HEK293 (cell line): ENCODE data around the gene EEF2K.

Experiments used
- CTCF ChIA-PET: fragments of 350-600 bp; formaldehyde crosslinking; extraction: SDS; loops from one replicate; lab custom pipeline; 2021; ENCODE audit warnings: antibody characterized with exemption; lab: Yijun Ruan, JAX
- POLR2A ChIA-PET: fragments of 300-600 bp; formaldehyde crosslinking; extraction: SDS; loops from one replicate; lab custom pipeline; 2020; ENCODE audit warnings: antibody characterized with exemption, inconsistent platforms; lab: Yijun Ruan, JAX
- H3K27ac ChIP-seq: fragments of 200-500 bp; sonication (Bioruptor generic); 2 replicates; pipeline ENCODE4 v1.5.1; 2014; ENCODE audit warnings: low read depth, low read length, control low read depth, inconsistent platforms; ENCODE audit errors: extremely low read depth
- H3K36me3 ChIP-seq, 2 experiments: fragments of 200-500 bp in 1 of 2; sonication (Bioruptor generic) in 1 of 2; 1 replicate in 1 of 2; 2 replicates in 1 of 2; pipeline ENCODE4 v1.5.1; 2014 to 2017; ENCODE audit warnings: inconsistent platforms in 2 of 2, low read length in 2 of 2; ENCODE audit not compliant: control insufficient read depth in 2 of 2, insufficient read depth in 1 of 2
- H3K4me1 ChIP-seq: fragments of 200-500 bp; sonication (Bioruptor generic); 2 replicates; pipeline ENCODE4 v1.5.1; 2014; ENCODE audit warnings: mild to moderate bottlenecking, low read length, inconsistent platforms; ENCODE audit not compliant: control insufficient read depth, insufficient read depth
- H3K4me3 ChIP-seq: 2 replicates; pipeline ENCODE4 v1.5.1; 2011; ENCODE audit warnings: low read depth, mild to moderate bottlenecking, control low read depth, low read length, moderate library complexity
- H3K9me3 ChIP-seq: fragments of 200-500 bp; sonication (Bioruptor generic); 2 replicates; pipeline ENCODE4 v1.5.1; 2014; ENCODE audit warnings: low read depth, low read length, inconsistent platforms; ENCODE audit not compliant: control insufficient read depth, insufficient read depth
- KLF9 ChIP-seq: fragments of 450-650 bp; formaldehyde crosslinking; IDR thresholded peaks from 2 replicates; pipeline ENCODE4 v1.5.1; 2016; ENCODE audit warnings: missing biosample characterization, missing genetic modification characterization, low read depth
- MYNN ChIP-seq: fragments of 450-650 bp; formaldehyde crosslinking; IDR thresholded peaks from 2 replicates; pipeline ENCODE4 v1.5.1; 2016; ENCODE audit warnings: missing biosample characterization, missing genetic modification characterization, borderline replicate concordance
- REST ChIP-seq: fragments of 450-650 bp; formaldehyde crosslinking; IDR thresholded peaks from 2 replicates; pipeline ENCODE4 v1.5.1; 2016; ENCODE audit warnings: missing biosample characterization, missing genetic modification characterization
- SETDB1 ChIP-seq: IDR thresholded peaks from one replicate; pipeline ENCODE4 v1.6.1; 2017; ENCODE audit warnings: mild to moderate bottlenecking, low read length, moderate library complexity, mixed read lengths; ENCODE audit not compliant: insufficient read length
- TSHZ1 ChIP-seq: fragments of 450-650 bp; formaldehyde crosslinking; IDR thresholded peaks from 2 replicates; pipeline ENCODE4 v1.5.1; 2016; ENCODE audit warnings: missing biosample characterization, missing genetic modification characterization, borderline replicate concordance
- ZBTB17 ChIP-seq: fragments of 450-650 bp; formaldehyde crosslinking; IDR thresholded peaks from 2 replicates; pipeline ENCODE4 v1.5.1; 2016; ENCODE audit warnings: missing biosample characterization, missing genetic modification characterization
- ZBTB26 ChIP-seq: fragments of 450-650 bp; formaldehyde crosslinking; optimal IDR thresholded peaks from 2 replicates; pipeline ENCODE3; 2016; ENCODE audit warnings: missing biosample characterization, mild to moderate bottlenecking, missing genetic modification characterization
- ZNF121 ChIP-seq: fragments of 450-650 bp; formaldehyde crosslinking; IDR thresholded peaks from 2 replicates; pipeline ENCODE4 v1.5.1; 2016; ENCODE audit warnings: missing biosample characterization, missing genetic modification characterization
- ZNF19 ChIP-seq: fragments of 450-650 bp; formaldehyde crosslinking; IDR thresholded peaks from 2 replicates; pipeline ENCODE4; 2016; ENCODE audit warnings: missing biosample characterization, missing genetic modification characterization, low read depth
- ZNF26 ChIP-seq: fragments of 450-650 bp; formaldehyde crosslinking; IDR thresholded peaks from 2 replicates; pipeline ENCODE4 v1.5.1; 2016; ENCODE audit warnings: missing biosample characterization, missing genetic modification characterization
- ZNF266 ChIP-seq: fragments of 450-650 bp; formaldehyde crosslinking; IDR thresholded peaks from 2 replicates; pipeline ENCODE4 v1.5.1; 2016; ENCODE audit warnings: missing biosample characterization, missing genetic modification characterization, low read depth
- ZNF311 ChIP-seq: fragments of 450-650 bp; formaldehyde crosslinking; IDR thresholded peaks from 2 replicates; pipeline ENCODE4 v1.5.1; 2017; ENCODE audit warnings: missing biosample characterization, missing genetic modification characterization, borderline replicate concordance
- ZNF473 ChIP-seq: fragments of 450-650 bp; formaldehyde crosslinking; IDR thresholded peaks from 2 replicates; pipeline ENCODE4 v1.5.1; 2017; ENCODE audit warnings: missing biosample characterization, missing genetic modification characterization
- ZNF555 ChIP-seq: fragments of 450-650 bp; formaldehyde crosslinking; conservative IDR thresholded peaks from 2 replicates; pipeline ENCODE4 v1.5.1; 2017; ENCODE audit warnings: missing biosample characterization, mild to moderate bottlenecking, missing genetic modification characterization, inconsistent platforms
- ZNF560 ChIP-seq: fragments of 450-650 bp; formaldehyde crosslinking; IDR thresholded peaks from 2 replicates; pipeline ENCODE4 v1.5.1; 2017; ENCODE audit warnings: missing biosample characterization, missing genetic modification characterization, borderline replicate concordance
- ZNF639 ChIP-seq: fragments of 450-650 bp; formaldehyde crosslinking; IDR thresholded peaks from 2 replicates; pipeline ENCODE4 v1.5.1; 2016; ENCODE audit warnings: missing biosample characterization, missing genetic modification characterization
- ZNF645 ChIP-seq: fragments of 450-650 bp; formaldehyde crosslinking; IDR thresholded peaks from 2 replicates; pipeline ENCODE4; 2016; ENCODE audit warnings: missing biosample characterization, missing genetic modification characterization
- ZNF837 ChIP-seq: fragments of 450-650 bp; formaldehyde crosslinking; IDR thresholded peaks from 2 replicates; pipeline ENCODE4 v1.5.1; 2016; ENCODE audit warnings: missing biosample characterization, missing genetic modification characterization
- ZSCAN5A ChIP-seq: fragments of 450-650 bp; formaldehyde crosslinking; IDR thresholded peaks from 2 replicates; pipeline ENCODE4 v1.5.1; 2016; ENCODE audit warnings: missing biosample characterization, missing genetic modification characterization

Gene EEF2K

GRCh38 chr16:22330326-22330725 is 124.2 kb downstream of the EEF2K start:
- H3K4me3 ChIP-seq, result no peak overlapping the region
- H3K9me3 ChIP-seq, result no peaks in the 10 kb centered on the region
- no peak overlapping the region for H3K27ac ChIP-seq
- H3K4me1 ChIP-seq, result no peaks in the 10 kb centered on the region
- ChIA-PET CTCF (interaction anchor here (0.9 kb wide), 1 partner anchor 1173 kb away, joined by 3 read pairs; no protein-coding TSS in a partner anchor), POLR2A (no interaction called here)
- H3K36me3 ChIP-seq, result peaks cover 25 to 91% of the 10 kb centered on the region in 2 experiments
- TF ChIP-seq REST (tag by site-specific recombination) (no peak), ZNF311 (no peak), MYNN (tag by site-specific recombination) (no peak), ZNF473 (no peak), ZNF645 (tag by site-specific recombination) (no peak), KLF9 (tag by site-specific recombination) (no peak), ZBTB17 (tag by site-specific recombination) (no peak), ZSCAN5A (tag by site-specific recombination) (no peak), ZNF121 (tag by site-specific recombination) (no peak), ZBTB26 (tag by site-specific recombination) (no peak), ZNF837 (tag by site-specific recombination) (no peak), ZNF26 (no peak), ZNF560 (tag by site-specific recombination) (no peak)

GRCh38 chr16:22333457-22333994 is 127.4 kb downstream of the EEF2K start:
- ChIA-PET POLR2A (interaction anchor here (0.7 kb wide), 3 partner anchors 13 to 284 kb away, joined by 3 to 6 read pairs (median 3); no protein-coding TSS in a partner anchor), CTCF (interaction anchor here (1.6 kb wide), 1 partner anchor 12 kb away, joined by 5 read pairs; no protein-coding TSS in a partner anchor)
- Histone ChIP-seq H3K4me3 (no peak overlapping the region), H3K4me1 (no peaks in the 10 kb centered on the region), H3K27ac (no peak overlapping the region), H3K36me3 (peaks cover 25 to 71% of the 10 kb centered on the region in 2 experiments), H3K9me3 (no peaks in the 10 kb centered on the region)
- TF ChIP-seq ZNF639 (tag by site-specific recombination) (no peak), ZNF266 (no peak), SETDB1 (no peak), TSHZ1 (tag by site-specific recombination) (no peak), ZNF19 (tag by site-specific recombination) (no peak), ZNF555 (tag by site-specific recombination) (no peak)
